Fibroblast of the aortic adventitia (primary cell): ENCODE data around the gene AWAT2. TPM values are rescaled to one million over a fixed set of nuclear protein-coding genes. Genes with fewer than 3 reads are reported as not detected.

ENCODE experiments used
- DNase-seq: peaks from one replicate; pipeline ENCODE4 v3.0.0-alpha.2; 2010; ENCODE audit warnings: low read depth
- H3K4me3 ChIP-seq: 2 replicates; pipeline ENCODE4 v1.5.1; 2011; ENCODE audit warnings: low read depth, mild to moderate bottlenecking, control low read depth, low read length, moderate library complexity
- CTCF ChIP-seq: IDR thresholded peaks from 2 replicates; pipeline ENCODE4 v1.5.1; 2011; ENCODE audit warnings: mild to moderate bottlenecking, low read length, control low read depth, inconsistent platforms; ENCODE audit not compliant: insufficient read depth
- total RNA-seq: library from RNA; depleted of rRNA; stranded (reverse); fragments of >200 nt; gene quantifications from 2 replicates; pipeline ENCODE4 v1.2.3, GENCODE V29; 2012; ENCODE audit warnings: low replicate concordance

AWAT2 gene
- total RNA-seq, 1 donor, result under 0.01 TPM

GRCh38 chrX:70025464-70025863 lies 24.3 kb downstream of the AWAT2 start:
- peak; percentile 71 for DNase-seq
- TF ChIP-seq CTCF, result no peak
- H3K4me3 ChIP-seq, result no peak overlapping the region

GRCh38 chrX:70022616-70023015 lies 27.1 kb downstream of the AWAT2 start:
- no peak for TF ChIP-seq CTCF
- DNase-seq, result no peak
- H3K4me3 ChIP-seq, result no peak overlapping the region

- no peak for DNase-seq
- TF ChIP-seq CTCF, result no peak
- no peak overlapping the region for H3K4me3 ChIP-seq
These were observed 33.2 kb downstream of the AWAT2 start for GRCh38 chrX:70016513-70016912.

GRCh38 chrX:70013466-70014381 lies 36.0 kb downstream of the AWAT2 start:
- peak; percentile 45 for DNase-seq
- TF ChIP-seq CTCF, result no peak
- H3K4me3 ChIP-seq, result no peak overlapping the region

GRCh38 chrX:70012756-70013155 lies 37.0 kb downstream of the AWAT2 start:
- H3K4me3 ChIP-seq, result no peak overlapping the region
- TF ChIP-seq CTCF, result no peak
- no peak for DNase-seq

- no peak overlapping the region for H3K4me3 ChIP-seq
- DNase-seq, result no peak
- TF ChIP-seq CTCF, result no peak
These were observed 39.8 kb downstream of the AWAT2 start for GRCh38 chrX:70009970-70010369.

GRCh38 chrX:70009049-70009448 lies 40.7 kb downstream of the AWAT2 start:
- DNase-seq, result no peak
- H3K4me3 ChIP-seq, result no peak overlapping the region
- no peak for TF ChIP-seq CTCF
